Hepatocyte (in vitro differentiated cells): ENCODE data around the gene PRDM16. TPM values are rescaled to one million over a fixed set of nuclear protein-coding genes. Genes with fewer than 3 reads are reported as not detected.

Experiments used
- DNase-seq: peaks from one replicate; pipeline ENCODE4 v3.0.0-alpha.2; 2016; ENCODE audit warnings: low spot score
- H2AFZ ChIP-seq: fragments of 200-600 bp; sonication (generic); 2 replicates; pipeline ENCODE4 v1.6.0; 2016; ENCODE audit warnings: antibody characterized with exemption, mild to moderate bottlenecking
- H3K27ac ChIP-seq: fragments of 200-600 bp; sonication (generic); 2 replicates; pipeline ENCODE4 v1.5.1; 2016; ENCODE audit warnings: mild to moderate bottlenecking
- H3K27me3 ChIP-seq: fragments of 200-600 bp; sonication (generic); 2 replicates; pipeline ENCODE4 v1.6.1; 2016
- H3K36me3 ChIP-seq: fragments of 200-600 bp; sonication (generic); replicated peaks from 2 replicates; pipeline ENCODE4 v1.5.1; 2016; ENCODE audit warnings: low read depth; ENCODE audit not compliant: insufficient read depth
- H3K4me1 ChIP-seq: fragments of 200-600 bp; sonication (generic); 2 replicates; pipeline ENCODE4 v1.5.1; 2016; ENCODE audit warnings: mild to moderate bottlenecking, moderate library complexity; ENCODE audit not compliant: insufficient read depth
- H3K4me2 ChIP-seq: fragments of 200-600 bp; sonication (generic); 2 replicates; pipeline ENCODE4 v1.6.0; 2016
- H3K4me3 ChIP-seq: fragments of 200-600 bp; sonication (generic); 2 replicates; pipeline ENCODE4 v1.5.1; 2016; ENCODE audit warnings: mild to moderate bottlenecking
- H3K79me2 ChIP-seq: fragments of 200-600 bp; sonication (generic); 2 replicates; pipeline ENCODE4 v1.6.0; 2017; ENCODE audit warnings: mild to moderate bottlenecking
- H3K9me2 ChIP-seq: fragments of 200-600 bp; sonication (generic); replicated peaks from 2 replicates; pipeline ENCODE4 v1.6.0; 2017; ENCODE audit warnings: mild to moderate bottlenecking; ENCODE audit not compliant: insufficient read depth
- H3K9me3 ChIP-seq: fragments of 200-600 bp; sonication (generic); 2 replicates; pipeline ENCODE4 v1.5.1; 2016; ENCODE audit warnings: low read depth, mild to moderate bottlenecking
- H4K20me1 ChIP-seq: fragments of 200-600 bp; sonication (generic); 2 replicates; pipeline ENCODE4 v1.6.0; 2016; ENCODE audit warnings: mild to moderate bottlenecking; ENCODE audit not compliant: insufficient read depth, poor library complexity, severe bottlenecking
- CTCF ChIP-seq: fragments of 200-600 bp; sonication (generic); IDR thresholded peaks from 2 replicates; pipeline ENCODE4 v1.5.1; 2016; ENCODE audit warnings: antibody characterized with exemption, mild to moderate bottlenecking; ENCODE audit not compliant: poor library complexity
- EZH2 ChIP-seq: fragments of 200-600 bp; sonication (generic); IDR thresholded peaks from 2 replicates; pipeline ENCODE4 v1.6.1; 2016; ENCODE audit warnings: antibody characterized with exemption, mild to moderate bottlenecking, borderline replicate concordance
- EZH2phosphoT487 ChIP-seq: fragments of 200-600 bp; sonication (generic); IDR thresholded peaks from one replicate; pipeline ENCODE4 v1.6.1; 2018; ENCODE audit warnings: antibody characterized with exemption, mild to moderate bottlenecking, low read depth, moderate library complexity; ENCODE audit not compliant: unreplicated experiment, severe bottlenecking
- WGBS: methylation state at CpG from one replicate; pipeline ENCODE4 v1.1.6; 2016; ENCODE audit warnings: low lambda C conversion rate; ENCODE audit errors: missing lambda C conversion rate; 5-methylcytosine and 5-hydroxymethylcytosine counted together
- polyA plus RNA-seq: library from polyadenylated mRNA; unstranded; fragments of >200 nt; fragmentation: Nextera tagmentation; extraction: Ambion mirVana; gene quantifications from 2 replicates; pipeline ENCODE4 v1.2.1, GENCODE V29; 2016
- total RNA-seq: library from RNA; depleted of rRNA; stranded (reverse); fragments of >200 nt; gene quantifications from 2 replicates; pipeline ENCODE4 v1.2.3, GENCODE V29; 2014

PRDM16 gene
- total and polyA plus RNA-seq, 2 experiments from 2014 or later: 8.1 to 9.9 TPM

GRCh38 chr1:3173381-3173980, 104.5 kb downstream of the PRDM16 start:
- Histone ChIP-seq H3K4me1 (peaks cover 23% of the 10 kb centered on the region), H3K27me3 (no peaks in the 10 kb centered on the region), H3K36me3 (no peaks in the 10 kb centered on the region), H3K27ac (no peak overlapping the region), H3K9me2 (no peaks in the 10 kb centered on the region), H3K9me3 (no peaks in the 10 kb centered on the region), H3K79me2 (no peaks in the 10 kb centered on the region), H4K20me1 (no peaks in the 10 kb centered on the region), H2AFZ (no peak overlapping the region), H3K4me2 (no peak overlapping the region), H3K4me3 (no peak overlapping the region)
- WGBS: 86% methylated on average over 23 of the region's 30 CpGs
- no peak for DNase-seq
- TF ChIP-seq EZH2 (no peak), EZH2phosphoT487 (no peak), CTCF (no peak)

GRCh38 chr1:3174487-3175247, 105.7 kb downstream of the PRDM16 start:
- no peak overlapping the region for H3K4me2 ChIP-seq

GRCh38 chr1:3175486-3175885, 106.5 kb downstream of the PRDM16 start:
- TF ChIP-seq EZH2 (no peak), EZH2phosphoT487 (no peak), CTCF (no peak)

More at GRCh38 chr1:3174487-3175247, 105.7 kb downstream of the PRDM16 start:
- WGBS: 70% methylated on average over 22 of the region's 22 CpGs
- H3K27ac ChIP-seq: no peak overlapping the region
- peaks cover 21% of the 10 kb centered on the region for H3K4me1 ChIP-seq
- no peaks in the 10 kb centered on the region for H3K9me3 ChIP-seq
- no peaks in the 10 kb centered on the region for H3K27me3 ChIP-seq
- no peak overlapping the region for H2AFZ ChIP-seq
- no peak for TF ChIP-seq EZH2
- no peak for TF ChIP-seq CTCF
- no peak for TF ChIP-seq EZH2phosphoT487
- H4K20me1 ChIP-seq: no peaks in the 10 kb centered on the region
- H3K79me2 ChIP-seq: no peaks in the 10 kb centered on the region
- H3K36me3 ChIP-seq: no peaks in the 10 kb centered on the region
- no peaks in the 10 kb centered on the region for H3K9me2 ChIP-seq
- no peak for DNase-seq
- no peak overlapping the region for H3K4me3 ChIP-seq

More at GRCh38 chr1:3175486-3175885, 106.5 kb downstream of the PRDM16 start:
- Histone ChIP-seq H3K9me2 (no peaks in the 10 kb centered on the region), H3K9me3 (no peaks in the 10 kb centered on the region), H3K27ac (no peak overlapping the region), H3K27me3 (no peaks in the 10 kb centered on the region), H3K79me2 (no peaks in the 10 kb centered on the region), H3K4me3 (no peak overlapping the region), H3K4me2 (no peak overlapping the region), H4K20me1 (no peaks in the 10 kb centered on the region), H3K4me1 (peaks cover 13% of the 10 kb centered on the region), H2AFZ (no peak overlapping the region), H3K36me3 (no peaks in the 10 kb centered on the region)
- WGBS: 85% methylated on average over 8 of the region's 8 CpGs
- no peak for DNase-seq
